Germinal center (tissue), 1 donor: ENCODE data around the gene EXT2.

Experiments used
- DNase-seq: peaks from one replicate; pipeline ENCODE4 v3.0.0; 2012; ENCODE audit warnings: mixed read lengths, low spot score

Gene EXT2

DNA sequence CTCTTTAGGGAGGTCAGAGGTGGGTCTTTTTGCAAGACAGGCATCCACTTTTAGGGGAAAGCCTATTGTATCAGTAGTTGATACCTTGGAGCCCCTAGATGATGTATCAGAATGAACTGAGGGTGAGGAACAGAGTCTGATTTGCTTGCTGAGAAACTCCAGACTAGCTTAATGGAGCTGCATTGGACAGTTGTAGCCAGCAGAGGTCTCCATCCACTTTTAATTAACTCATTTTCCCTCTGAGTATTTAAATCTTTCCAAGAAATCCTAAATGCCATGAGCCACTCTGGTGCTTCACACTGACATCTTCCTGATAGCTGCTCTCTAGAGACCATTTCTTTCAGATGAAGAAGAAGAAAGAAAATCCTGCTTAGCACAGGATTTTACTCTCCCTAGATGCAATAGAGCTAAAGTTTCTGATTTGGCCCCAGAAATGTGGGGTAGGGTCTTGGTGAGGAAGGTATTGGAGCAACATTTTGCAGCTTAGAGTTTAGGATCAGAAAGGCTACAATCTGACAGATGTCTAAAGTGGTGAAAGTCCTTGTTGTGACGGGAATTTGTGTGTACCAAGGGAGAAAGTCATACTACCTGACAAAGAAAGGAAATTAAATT is 38.0 kb downstream of the EXT2 start:
- no peak for DNase-seq

GRCh38 chr11:44134625-44135024 is 39.1 kb downstream of the EXT2 start:
- DNase-seq = no peak

DNA sequence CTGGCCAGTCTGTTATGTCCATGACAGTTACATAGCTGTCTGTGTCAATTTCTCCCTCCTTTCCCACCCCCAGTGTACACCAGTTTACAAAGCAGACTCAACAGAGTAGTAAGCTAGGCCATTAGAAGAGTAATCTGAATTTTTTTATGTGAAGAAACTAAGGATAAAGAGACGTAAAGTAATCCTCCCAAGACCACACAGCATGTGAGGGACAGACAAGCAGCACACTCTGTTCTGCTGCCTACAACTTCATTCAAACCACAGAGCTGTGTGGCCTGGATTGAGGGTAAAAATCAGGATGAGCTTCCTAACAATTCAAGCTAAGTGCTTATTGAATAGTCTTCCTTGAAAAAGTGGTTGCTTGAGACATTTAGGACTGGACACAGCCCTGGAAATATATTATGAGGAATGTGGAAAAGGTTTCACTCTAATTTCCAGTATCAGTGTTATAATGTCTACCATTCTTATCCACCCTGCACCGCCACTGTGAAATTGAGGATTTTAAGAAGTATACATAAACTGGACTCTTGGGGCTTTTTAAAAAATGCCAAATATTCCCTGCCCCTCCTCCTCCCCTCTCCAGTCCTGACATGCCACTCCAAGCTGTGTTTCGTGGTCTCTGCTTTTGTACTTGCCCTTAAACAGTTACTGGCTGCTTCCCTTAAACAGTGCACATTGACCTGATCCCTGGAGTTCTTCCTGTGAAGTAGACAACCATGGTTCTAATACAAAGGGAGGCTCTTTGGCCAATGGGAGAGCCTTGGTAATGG is 40.9 kb downstream of the EXT2 start:
- no peak for DNase-seq

- DNase-seq = no peak
Observed at GRCh38 chr11:44137057-44137456, 41.6 kb downstream of the EXT2 start.

DNA sequence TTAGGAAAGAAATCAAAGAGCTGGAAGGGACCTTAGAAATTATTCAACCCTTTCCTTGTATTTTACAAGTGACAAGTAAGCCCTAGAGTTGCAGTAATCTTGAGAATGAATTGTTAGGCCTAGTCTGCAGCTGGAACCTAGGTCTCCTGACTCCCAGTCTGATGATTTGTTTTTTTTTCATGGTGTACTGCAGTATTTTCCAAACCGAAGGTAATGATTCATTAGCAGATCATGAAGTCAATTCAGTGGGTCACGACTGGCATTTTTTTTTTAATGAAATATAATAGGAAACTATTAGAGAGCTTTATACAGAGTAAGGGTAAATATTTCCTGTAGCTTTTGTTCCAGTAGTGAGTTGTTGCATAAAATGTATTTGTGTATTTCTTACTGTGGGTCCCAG is 42.8 kb downstream of the EXT2 start:
- no peak for DNase-seq

GRCh38 chr11:44138980-44139379 is 43.5 kb downstream of the EXT2 start:
- DNase-seq = no peak

DNA sequence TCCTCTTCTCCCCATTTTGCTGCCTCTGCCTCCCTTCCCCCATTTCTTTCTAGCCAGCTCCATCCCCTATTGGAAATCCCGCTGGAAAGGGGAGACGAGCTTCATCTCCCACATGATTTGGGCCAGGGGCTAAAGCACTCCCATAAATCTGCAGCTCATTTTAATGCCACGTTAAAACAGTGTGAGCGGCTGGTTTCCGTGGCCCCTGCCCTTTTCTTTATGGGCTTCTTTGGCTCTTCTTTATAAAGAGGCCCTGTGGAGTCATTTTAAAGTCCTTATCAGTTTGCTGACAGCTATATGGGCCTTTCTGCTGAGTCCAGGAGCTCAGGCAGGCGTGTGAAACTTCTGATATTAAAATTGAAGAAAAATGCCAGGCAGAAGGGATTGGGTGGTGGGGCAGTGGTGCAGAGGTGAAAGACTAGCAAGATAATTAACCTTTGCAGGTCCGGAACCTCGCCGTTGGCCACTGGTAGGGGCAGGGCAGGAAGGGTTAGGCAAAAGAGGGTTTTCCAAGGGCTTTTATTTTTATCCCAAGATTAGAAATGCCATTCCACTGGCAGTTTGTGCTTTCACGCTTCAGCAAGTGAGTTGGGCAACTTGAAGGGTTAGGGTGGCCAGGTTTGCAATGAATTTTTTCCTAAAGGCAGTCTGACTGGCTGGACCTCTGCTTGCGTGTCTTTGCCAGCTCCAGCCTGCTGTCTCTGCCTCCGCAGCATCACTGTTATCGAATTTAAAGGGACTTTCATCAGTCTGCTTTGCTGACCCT is 44.3 kb downstream of the EXT2 start:
- no peak for DNase-seq

DNA sequence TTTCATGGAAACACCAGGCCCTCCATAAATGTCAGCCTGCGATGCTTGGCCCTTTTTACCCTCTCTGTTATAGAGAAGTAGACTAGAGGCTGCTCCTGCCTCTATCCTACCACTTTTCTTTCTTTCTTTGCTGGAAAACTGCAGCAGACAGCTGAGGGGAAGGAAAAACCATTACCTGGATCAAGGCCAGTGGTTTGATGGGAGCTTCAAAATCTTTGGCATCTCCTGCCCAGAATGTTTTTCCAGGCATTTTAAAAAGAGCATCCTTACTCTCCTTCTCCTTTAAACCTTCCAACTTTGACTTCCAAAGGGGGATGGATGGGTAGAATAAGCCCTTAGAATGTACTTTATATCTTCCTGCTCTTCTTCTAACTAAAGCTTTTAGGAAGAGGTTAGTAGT is 44.9 kb downstream of the EXT2 start:
- DNase-seq = no peak

DNA sequence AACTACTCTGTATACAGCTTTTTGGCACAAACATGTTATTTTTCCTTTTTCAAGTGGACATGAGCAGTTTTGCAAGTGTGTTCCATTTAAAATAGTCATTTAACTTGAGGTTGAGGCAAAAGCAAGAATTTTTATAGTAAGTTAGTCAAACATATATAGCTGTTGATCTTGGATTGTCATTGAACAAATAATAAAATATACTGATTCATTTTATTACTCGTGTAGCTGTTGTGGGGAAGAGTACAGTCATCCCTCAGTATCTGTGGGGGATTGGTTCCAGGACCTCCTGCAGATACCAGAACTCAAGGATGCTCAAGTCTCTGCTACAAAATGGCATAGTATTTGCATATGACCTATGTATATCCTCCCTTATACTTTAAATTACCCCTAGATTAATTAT is 45.3 kb downstream of the EXT2 start:
- DNase-seq = no peak

DNA sequence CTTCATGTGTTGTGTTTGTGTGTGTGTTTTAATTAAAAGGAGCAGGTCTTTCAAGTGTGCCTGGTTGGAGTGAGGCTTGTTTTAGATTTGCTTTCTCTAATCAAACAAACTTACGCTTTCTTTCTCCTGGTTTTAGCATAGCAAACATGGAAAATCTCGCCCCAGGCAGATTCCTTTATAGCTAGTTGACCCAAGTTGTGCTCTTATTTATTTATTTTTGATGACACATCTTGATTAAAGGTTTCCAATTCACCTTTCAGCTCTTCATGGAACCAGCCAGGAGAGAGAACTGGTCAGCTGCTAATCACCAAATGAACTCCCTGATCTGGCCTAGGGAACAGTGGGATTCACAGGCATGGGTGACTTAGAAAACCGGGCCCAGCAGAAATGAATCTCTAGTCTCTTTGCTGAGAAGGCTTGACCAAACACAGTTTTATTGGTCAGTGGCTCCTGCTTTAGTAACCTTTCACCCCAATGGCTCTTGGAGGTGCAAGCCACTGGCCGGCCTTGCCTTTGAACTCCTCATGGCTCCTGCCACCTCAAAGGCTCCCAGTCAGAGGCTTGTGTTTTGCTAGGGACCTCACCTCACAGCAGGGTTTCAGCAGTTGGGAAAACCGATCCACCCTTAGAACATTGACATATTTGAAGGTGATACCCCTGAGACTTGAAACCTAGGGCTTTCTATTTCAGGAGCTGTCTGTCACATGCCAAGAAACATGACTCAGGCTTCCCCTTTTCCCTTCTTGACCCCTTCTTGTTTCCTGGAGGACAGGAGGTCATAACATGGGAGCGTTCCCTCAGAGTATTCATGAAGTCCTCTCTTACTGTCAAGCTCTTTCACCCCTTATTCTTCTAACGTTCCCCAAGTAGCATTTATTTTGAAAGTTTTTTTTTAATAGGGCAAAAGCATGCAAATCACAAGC is 48.8 kb downstream of the EXT2 start:
- DNase-seq = no peak

- DNase-seq = no peak
Observed at GRCh38 chr11:44145011-44145775, 49.7 kb downstream of the EXT2 start.

GRCh38 chr11:44146931-44147330 is 51.5 kb downstream of the EXT2 start:
- no peak for DNase-seq

DNA sequence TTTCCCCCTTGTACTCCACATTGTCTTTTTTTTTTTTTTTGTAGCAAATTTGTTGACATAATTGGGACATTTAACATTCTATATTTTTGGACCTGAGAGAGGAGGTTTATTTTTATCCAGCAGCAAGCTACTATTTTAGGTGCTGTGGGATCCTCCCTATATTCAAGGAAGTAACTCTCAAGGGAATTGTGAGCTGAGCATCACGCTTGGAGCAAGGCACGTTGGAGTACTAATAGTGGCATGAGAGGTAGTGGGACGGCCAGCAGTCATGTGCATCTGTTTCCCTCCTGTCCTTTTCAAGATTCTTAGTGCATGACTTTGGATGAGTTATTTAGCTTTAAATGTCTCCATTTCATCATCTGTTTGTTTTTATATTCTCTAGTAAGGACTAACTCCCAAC is 52.3 kb downstream of the EXT2 start:
- no peak for DNase-seq

- no peak for DNase-seq
Observed at GRCh38 chr11:44149651-44150050, 54.2 kb downstream of the EXT2 start.

GRCh38 chr11:44150401-44150800 is 54.9 kb downstream of the EXT2 start:
- DNase-seq = no peak

- DNase-seq = no peak
Observed at GRCh38 chr11:44157019-44157418, 61.5 kb downstream of the EXT2 start.

GRCh38 chr11:44158384-44158783 is 62.9 kb downstream of the EXT2 start:
- no peak for DNase-seq

GRCh38 chr11:44159848-44160721 is 64.6 kb downstream of the EXT2 start:
- DNase-seq = no peak

DNA sequence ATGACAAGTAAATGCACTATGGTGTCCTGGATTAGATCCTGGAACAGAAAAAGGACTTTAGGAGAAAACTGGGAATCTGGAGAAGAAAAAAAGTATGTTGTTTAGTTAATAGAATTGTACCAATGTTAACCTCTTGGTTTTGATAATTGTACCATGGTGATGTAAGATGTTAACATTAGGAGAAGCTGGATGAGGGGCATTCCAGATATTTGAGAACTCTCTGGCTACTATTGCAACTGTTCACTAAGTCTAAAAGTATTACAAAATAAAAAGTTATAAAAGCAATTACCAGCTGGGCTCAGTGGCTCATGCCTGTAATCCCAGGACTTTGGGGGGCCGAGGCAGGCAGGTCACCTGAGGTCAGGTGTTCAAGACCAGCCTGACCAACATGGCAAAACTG is 66.5 kb downstream of the EXT2 start:
- no peak for DNase-seq

DNA sequence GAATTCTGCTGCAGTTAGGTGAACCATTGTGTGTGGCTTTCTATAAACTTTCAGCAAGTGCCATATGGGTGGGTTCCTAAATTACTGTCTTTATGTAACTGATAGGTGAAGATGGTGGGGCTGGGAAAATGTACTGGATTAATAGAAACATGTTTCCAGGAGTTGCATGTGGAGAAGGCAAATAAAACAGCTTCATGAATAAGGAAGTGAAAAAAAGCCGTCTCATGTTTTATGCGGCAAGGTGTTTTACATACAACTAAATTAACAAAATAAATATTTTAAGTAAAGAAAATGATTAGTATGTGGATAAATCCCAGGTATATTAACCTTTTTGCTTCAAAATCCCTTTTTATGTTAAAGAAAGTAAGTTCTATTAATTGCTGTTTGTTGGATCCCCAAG is 67.2 kb downstream of the EXT2 start:
- no peak for DNase-seq
